Right lobe of liver (tissue), 6 donors: ENCODE data around the gene SEMA3A. TPM values are rescaled to one million over a fixed set of nuclear protein-coding genes. Genes with fewer than 3 reads are reported as not detected.
"Not testable (repeated sequence)": the region's sequence is repeated elsewhere in the genome, so short reads cannot be mapped to it uniquely, and the experiment has no call there.

Source experiments
- ATAC-seq, 4 donors: fragments of 200-7000 bp; cut with Tn5 transposase; one replicate each; pipeline ENCODE4 v1.9.1; 2020; ENCODE audit warnings: mild to moderate bottlenecking in 4 of 4, moderate library complexity in 4 of 4
- DNase-seq, 3 donors: peaks; one replicate each; pipeline ENCODE4 v3.0.0-alpha.2; 2020
- H3K27ac ChIP-seq, 3 donors: fragments of 200-600 bp; one replicate each; pipeline ENCODE4 v1.8.0; 2022
- H3K27me3 ChIP-seq, 2 donors: fragments of 200-600 bp; one replicate each; pipeline ENCODE4 v1.8.0; 2022
- H3K36me3 ChIP-seq, 4 donors: fragments of 200-600 bp; sonication (generic) in 1 of 4; one replicate each; pipeline versions ENCODE4 v1.5.1 to v1.8.0; 2017 to 2022; ENCODE audit warnings: control low read depth in 1 of 4
- H3K4me1 ChIP-seq, 4 donors: fragments of 200-600 bp; sonication (generic) in 1 of 4; one replicate each; pipeline versions ENCODE4 v1.5.1 to v1.8.0; 2017 to 2022; ENCODE audit warnings: control low read depth in 1 of 4
- H3K4me3 ChIP-seq, 3 donors: fragments of 200-600 bp; one replicate each; pipeline ENCODE4 v1.8.0; 2022
- H3K9me3 ChIP-seq, 4 donors: fragments of 200-600 bp; sonication (generic) in 1 of 4; one replicate each; pipeline versions ENCODE4 v1.5.1 to v1.8.0; 2017 to 2022; ENCODE audit warnings: control low read depth in 1 of 4
- POLR2A ChIP-seq: fragments of 450-650 bp; IDR thresholded peaks from one replicate; pipeline ENCODE4 v1.6.1; 2017; ENCODE audit warnings: antibody characterized with exemption, mild to moderate bottlenecking
- WGBS: methylation state at CpG from one replicate; pipeline ENCODE4 v1.1.6; 2018; ENCODE audit warnings: low coverage, low lambda C conversion rate; ENCODE audit not compliant: insufficient coverage; ENCODE audit errors: missing lambda C conversion rate; 5-methylcytosine and 5-hydroxymethylcytosine counted together
- intact Hi-C, 2 donors: fragments of 100-400 bp; cut with DNase I; formaldehyde crosslinking; loops; one replicate each; pipeline versions ENCODE4 v1.11.2 to v1.14.1; 2022
- total RNA-seq, 6 experiments: library from RNA; depleted of rRNA in 2 of 6; stranded (reverse); fragments of >200 nt in 2 of 6; fragmentation: NEBNext Ultra II Directional in 3 of 6; extraction: Animal tissue kit (Norgen Biotek cat#: 25700) in 3 of 6; gene quantifications; one replicate each; pipeline versions ENCODE4 v1.1.0 to v1.2.4, GENCODE V29; 2016 to 2023
- TF ChIP-seq, protein P1 (sequence below), 4 donors: fragments of 200-600 bp in 3 of 4; fragments of 450-650 bp in 1 of 4; IDR thresholded peaks; one replicate each; pipeline versions ENCODE4 v1.5.1 to v1.8.0; 2016 to 2022; ENCODE audit warnings: antibody characterized with exemption in 4 of 4, mild to moderate bottlenecking in 2 of 4
- donor health status: DM: no; HTN: yes; CAD: no.
- donor health status: DM: no; HTN: no; CAD: no.
- donor health status: DM: no; HTN: no; CAD: no.
- donor health status: DM: no; HTN: yes; CAD: no.
- donor health status: DM: no; HTN: yes; CAD: no.

SEMA3A gene
- total RNA-seq, 6 experiments from 2014 or later = 0.12 to 0.57 (median 0.29) TPM; not detected in 1

DNA sequence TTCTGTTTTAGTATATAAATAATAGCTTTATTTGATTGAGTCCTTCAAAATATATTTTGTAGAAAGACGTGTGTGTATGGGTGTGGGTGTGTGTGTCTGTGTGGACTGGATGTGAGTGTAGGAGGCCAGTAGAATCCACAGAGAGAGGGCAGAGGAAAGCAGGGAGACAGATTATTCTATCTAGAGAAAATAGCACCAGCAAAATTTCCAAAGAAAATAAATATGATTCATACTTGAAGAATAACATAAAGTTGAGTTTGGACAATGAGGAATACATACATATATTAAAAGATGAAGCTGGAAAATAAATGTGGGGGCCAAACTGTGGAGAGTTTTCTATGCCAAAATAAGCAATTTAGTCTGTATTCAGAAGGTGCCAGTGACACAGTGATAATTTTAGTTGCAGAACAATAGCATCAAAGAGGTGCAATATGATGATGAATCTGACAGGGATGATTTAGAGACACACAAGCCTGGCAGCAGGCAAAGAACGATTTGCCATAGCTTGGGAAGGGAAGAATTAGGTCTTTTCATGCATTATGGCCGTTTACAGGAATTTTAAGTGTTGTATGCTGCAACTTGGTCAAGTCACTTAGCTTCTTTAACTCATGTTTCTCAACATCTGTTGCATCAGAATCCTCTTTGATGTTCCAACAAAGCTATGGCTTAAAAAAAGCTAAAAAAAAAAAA is 121.3 kb downstream of the SEMA3A start:
- DNase-seq = no peak
- H3K27me3 ChIP-seq = no peaks in the 10 kb centered on the region
- intact Hi-C loops = no loop called here
- H3K27ac ChIP-seq = no peak overlapping the region
- no peaks in the 10 kb centered on the region for H3K9me3 ChIP-seq
- no peaks in the 10 kb centered on the region for H3K36me3 ChIP-seq
- 29% methylated on average over 3 of the region's 3 CpGs for WGBS
- no peak overlapping the region for H3K4me3 ChIP-seq
- no peak for ATAC-seq
- no peaks in the 10 kb centered on the region for H3K4me1 ChIP-seq
- TF ChIP-seq, protein P1, sequence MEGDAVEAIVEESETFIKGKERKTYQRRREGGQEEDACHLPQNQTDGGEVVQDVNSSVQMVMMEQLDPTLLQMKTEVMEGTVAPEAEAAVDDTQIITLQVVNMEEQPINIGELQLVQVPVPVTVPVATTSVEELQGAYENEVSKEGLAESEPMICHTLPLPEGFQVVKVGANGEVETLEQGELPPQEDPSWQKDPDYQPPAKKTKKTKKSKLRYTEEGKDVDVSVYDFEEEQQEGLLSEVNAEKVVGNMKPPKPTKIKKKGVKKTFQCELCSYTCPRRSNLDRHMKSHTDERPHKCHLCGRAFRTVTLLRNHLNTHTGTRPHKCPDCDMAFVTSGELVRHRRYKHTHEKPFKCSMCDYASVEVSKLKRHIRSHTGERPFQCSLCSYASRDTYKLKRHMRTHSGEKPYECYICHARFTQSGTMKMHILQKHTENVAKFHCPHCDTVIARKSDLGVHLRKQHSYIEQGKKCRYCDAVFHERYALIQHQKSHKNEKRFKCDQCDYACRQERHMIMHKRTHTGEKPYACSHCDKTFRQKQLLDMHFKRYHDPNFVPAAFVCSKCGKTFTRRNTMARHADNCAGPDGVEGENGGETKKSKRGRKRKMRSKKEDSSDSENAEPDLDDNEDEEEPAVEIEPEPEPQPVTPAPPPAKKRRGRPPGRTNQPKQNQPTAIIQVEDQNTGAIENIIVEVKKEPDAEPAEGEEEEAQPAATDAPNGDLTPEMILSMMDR (IDR thresholded peaks at IDR 0.05) = no peak
- TF ChIP-seq POLR2A = no peak

DNA sequence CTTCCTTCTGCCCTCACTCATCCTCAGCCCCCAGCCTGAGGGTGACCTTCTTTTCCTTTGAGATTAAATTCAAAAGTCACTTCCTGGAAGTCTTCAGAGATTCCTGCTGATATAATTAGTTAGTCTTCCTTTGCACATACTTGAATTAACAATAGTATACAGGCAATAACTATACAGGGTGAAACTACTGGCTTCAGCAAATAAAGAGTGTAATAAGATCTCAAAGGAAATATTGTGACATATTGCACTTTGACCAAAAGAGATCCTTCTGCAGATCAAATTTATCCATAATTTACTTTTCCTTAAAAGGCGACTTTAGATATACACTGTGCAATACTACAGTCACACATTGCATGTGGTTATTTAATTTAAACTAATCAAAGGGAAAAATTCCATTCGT is 123.8 kb downstream of the SEMA3A start:
- no peak for ATAC-seq
- TF ChIP-seq, protein P1 (IDR thresholded peaks at IDR 0.05) = no peak
- TF ChIP-seq POLR2A = no peak

DNA sequence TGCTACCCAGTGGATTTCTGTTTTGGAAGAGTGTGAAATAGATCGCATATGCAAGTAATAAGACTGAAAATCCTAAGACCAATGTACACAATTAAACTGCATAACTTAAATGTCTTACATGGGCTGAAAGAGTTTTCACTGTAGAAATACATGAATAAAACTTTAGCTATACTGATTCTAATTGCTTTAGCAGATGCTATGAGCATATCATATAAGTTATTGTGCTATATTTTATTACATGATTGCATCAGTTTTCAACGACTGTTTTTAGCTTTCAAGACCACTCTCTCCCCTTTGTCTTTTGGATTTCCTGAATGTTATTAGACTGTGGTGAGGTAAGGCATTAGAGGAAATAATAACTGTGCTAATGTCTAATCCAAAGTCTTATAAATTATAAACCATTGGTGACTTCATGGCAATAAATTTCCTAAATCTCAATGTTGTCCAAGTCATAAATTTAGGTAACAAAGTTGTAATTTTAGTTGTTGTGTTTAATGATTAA is 124.5 kb downstream of the SEMA3A start:
- no peak overlapping the region for H3K4me3 ChIP-seq
- WGBS = 54% methylated on average over 2 of the region's 2 CpGs
- DNase-seq (no peak), ATAC-seq (no peak)
- H3K27ac ChIP-seq = no peak overlapping the region
- no peaks in the 10 kb centered on the region for H3K9me3 ChIP-seq
- TF ChIP-seq, protein P1 (IDR thresholded peaks at IDR 0.05) = no peak
- no peak for TF ChIP-seq POLR2A
- H3K27me3 ChIP-seq = no peaks in the 10 kb centered on the region
- no peaks in the 10 kb centered on the region for H3K4me1 ChIP-seq
- intact Hi-C loops = no loop called here
- no peaks in the 10 kb centered on the region for H3K36me3 ChIP-seq

More for the DNA sequence above, 123.8 kb downstream of the SEMA3A start:
- DNase-seq = no peak
- WGBS = 25% methylated on average over 2 of the region's 2 CpGs
- Histone ChIP-seq H3K36me3 (no peaks in the 10 kb centered on the region), H3K27me3 (no peaks in the 10 kb centered on the region), H3K4me1 (no peaks in the 10 kb centered on the region), H3K9me3 (no peaks in the 10 kb centered on the region), H3K4me3 (no peak overlapping the region), H3K27ac (no peak overlapping the region)
- intact Hi-C loops = no loop called here

DNA sequence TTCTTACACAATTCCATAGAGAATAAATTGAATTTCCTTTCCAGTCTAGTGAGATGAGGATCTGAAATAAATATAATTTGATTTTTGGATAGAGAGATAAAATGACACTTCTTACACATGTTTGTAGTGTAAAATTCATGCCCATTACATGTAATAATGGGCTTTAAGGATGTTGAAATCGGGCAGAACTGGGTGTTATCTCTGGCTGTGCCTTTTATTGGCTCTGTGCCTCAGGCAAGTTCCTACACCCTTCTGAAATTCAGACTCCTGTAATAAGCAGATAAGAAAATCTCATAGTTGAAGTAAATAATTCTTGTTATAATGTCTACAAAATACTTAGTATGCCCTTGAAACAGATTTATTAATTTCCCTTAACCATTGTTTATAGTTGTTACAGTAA is 125.6 kb downstream of the SEMA3A start:
- DNase-seq (no peak), ATAC-seq (no peak)
- no peaks in the 10 kb centered on the region for H3K36me3 ChIP-seq
- no peaks in the 10 kb centered on the region for H3K27me3 ChIP-seq
- H3K4me1 ChIP-seq = no peaks in the 10 kb centered on the region
- intact Hi-C loops = no loop called here
- H3K27ac ChIP-seq = no peak overlapping the region
- H3K4me3 ChIP-seq = no peak overlapping the region
- 0% methylated on average over 1 of the region's 1 CpG for WGBS
- TF ChIP-seq, protein P1 (IDR thresholded peaks at IDR 0.05) = no peak
- TF ChIP-seq POLR2A = no peak
- no peaks in the 10 kb centered on the region for H3K9me3 ChIP-seq

DNA sequence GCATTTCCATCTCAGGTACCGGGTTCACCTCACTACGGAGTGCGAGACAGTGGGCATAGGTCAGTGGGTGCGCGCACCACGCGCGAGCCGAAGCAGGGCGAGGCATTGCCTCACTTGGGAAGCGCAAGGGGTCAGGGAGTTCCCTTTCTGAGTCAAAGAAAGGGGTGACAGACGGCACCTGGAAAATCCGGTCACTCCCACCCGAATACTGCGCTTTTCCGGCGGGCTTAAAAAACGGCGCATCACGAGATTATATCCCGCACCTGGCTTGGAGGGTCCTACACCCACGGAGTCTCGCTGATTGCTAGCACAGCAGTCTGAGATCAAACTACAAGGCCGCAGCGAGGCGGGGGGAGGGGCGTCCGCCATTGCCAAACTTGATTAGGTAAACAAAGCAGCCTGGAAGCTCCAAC is 132.1 kb downstream of the SEMA3A start:
- H3K27ac ChIP-seq, ATAC-seq, H3K4me1 ChIP-seq, H3K36me3 ChIP-seq, intact Hi-C loops, H3K4me3 ChIP-seq, DNase-seq, H3K27me3 ChIP-seq, H3K9me3 ChIP-seq: not testable (repeated sequence)
- 88% methylated on average over 16 of the region's 28 CpGs for WGBS
